GDM1 (cell line): ENCODE data around the gene ATP8B2.
"Not testable (repeated sequence)": the region's sequence is repeated elsewhere in the genome, so short reads cannot be mapped to it uniquely, and the experiment has no call there.

Experiments
- DNase-seq: peaks from one replicate; lab custom pipeline; 2025; lab: John Stamatoyannopoulos, UW

Gene ATP8B2

DNA sequence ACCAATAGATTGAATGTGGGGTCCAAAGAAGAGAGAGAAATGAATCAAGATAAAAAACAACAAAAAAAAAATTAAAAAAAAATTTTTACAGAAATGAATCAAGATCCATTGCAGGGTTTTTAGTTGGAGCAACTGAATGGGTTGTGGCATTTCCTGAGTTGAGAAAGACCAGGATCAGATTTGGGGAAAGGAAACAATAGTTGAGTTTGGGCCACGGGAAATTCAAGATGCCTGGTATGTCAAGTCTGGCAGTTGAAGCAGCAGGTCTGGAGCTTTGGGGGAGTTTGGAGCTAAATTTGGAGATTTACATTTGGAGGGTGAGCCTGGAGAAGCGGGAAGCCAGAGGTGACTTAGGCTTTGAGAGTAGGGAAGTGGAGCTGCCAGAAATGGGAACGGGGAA lies 22.6 kb downstream of the ATP8B2 start:
- no peak for DNase-seq

DNA sequence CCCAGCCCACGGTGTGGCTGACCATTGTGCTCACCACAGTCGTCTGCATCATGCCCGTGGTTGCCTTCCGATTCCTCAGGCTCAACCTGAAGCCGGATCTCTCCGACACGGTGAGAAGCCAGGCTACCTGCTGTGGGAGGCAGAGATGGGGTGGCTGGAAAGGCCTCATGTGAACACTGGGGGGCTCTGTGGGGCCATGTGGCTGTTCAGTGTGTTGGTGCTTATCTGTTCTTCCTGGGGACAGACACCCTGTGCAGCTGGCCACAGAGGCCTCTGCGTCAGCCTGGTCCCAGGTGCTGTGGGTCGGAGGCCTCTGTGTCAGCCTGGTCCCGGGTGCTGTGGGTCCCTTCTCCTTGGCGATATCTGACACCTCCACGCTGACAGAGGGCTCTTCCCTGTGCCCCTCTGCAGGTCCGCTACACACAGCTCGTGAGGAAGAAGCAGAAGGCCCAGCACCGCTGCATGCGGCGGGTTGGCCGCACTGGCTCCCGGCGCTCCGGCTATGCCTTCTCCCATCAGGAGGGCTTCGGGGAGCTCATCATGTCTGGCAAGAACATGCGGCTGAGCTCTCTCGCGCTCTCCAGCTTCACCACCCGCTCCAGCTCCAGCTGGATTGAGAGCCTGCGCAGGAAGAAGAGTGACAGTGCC lies 23.2 kb downstream of the ATP8B2 start:
- no peak for DNase-seq

DNA sequence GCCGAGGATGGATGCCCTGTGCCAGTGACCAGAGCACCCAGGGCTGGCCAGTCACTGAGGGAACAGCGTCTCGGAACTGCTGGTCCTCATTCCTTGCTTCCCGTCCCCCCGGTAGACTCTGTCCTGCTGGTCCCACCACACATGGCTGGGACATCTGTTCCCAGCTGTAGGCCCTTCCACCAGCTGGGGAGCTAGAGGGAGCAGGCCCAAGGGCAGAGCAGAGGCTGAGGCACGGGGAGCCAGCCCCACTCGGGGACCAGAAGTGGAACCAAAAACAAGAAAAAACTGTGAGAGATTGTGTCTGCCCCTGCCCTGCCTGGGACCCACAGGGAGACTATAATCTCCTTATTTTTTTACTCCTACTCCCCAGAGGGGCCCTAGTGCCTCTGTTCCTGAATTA lies 23.8 kb downstream of the ATP8B2 start:
- DNase-seq, result no peak

DNA sequence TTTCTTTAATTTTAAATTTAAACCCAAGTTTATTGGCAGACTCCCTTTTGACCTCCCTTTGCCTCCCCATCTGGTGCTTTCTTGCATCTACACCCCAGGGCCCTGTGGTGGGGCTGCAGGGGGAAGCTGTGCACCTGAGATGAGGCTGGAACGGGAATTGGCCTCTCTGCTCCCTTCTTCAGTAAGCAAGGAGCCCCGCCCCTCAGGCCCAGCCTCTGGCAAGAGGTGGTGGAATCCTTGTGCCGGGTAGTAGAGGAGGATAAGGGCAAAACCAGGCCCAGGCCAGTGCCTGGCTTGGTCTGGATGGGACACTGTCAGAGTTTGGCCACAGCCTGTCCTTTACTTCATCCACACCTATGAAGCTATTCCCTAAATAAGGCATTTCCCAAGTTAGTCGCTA lies 25.1 kb downstream of the ATP8B2 start:
- DNase-seq, result no peak

GRCh38 chr1:154351363-154352068 lies 26.2 kb downstream of the ATP8B2 start:
- DNase-seq, result no peak

DNA sequence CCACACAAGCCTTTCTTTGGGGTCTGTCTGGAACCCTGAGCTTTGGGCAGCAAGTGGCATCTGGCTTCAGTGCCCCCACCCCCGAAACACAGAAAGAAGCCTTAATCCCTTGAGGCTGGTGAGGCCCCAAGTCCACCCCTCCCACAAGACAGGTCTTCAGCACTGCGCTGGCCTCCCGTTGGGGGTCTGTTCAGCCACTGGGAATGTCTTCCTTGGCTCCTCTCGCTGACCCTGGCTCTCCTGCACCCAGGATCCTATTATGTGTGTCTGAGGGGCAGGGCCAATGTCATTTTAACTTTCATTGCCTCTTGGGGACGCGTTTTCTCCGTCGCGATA lies 26.9 kb downstream of the ATP8B2 start:
- no peak for DNase-seq

- peak; percentile 77 for DNase-seq
Measured at GRCh38 chr1:154352581-154353459, 27.5 kb downstream of the ATP8B2 start.

DNA sequence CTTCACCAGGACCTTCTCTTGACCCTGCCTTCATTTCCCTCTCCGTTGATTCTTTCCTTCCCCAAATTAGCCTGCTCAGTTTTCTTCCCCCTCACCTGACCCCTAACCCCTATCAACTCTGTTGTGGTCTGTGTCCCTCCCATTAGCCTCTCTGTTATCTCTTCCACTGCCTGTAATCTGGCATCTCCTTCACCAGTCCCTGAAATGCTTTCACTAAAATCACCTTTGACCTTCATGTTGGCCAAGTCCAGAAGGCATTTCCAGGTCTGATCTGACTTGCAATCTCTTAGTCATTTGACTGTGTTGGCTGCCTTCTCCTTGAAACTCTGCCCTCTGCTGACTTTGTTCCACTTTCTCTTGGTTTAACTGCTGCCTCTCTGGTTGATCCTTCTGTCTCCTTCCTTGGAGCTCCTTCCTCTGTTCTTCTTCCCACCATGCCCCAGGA lies 28.2 kb downstream of the ATP8B2 start:
- peak; percentile 45 for DNase-seq

DNA sequence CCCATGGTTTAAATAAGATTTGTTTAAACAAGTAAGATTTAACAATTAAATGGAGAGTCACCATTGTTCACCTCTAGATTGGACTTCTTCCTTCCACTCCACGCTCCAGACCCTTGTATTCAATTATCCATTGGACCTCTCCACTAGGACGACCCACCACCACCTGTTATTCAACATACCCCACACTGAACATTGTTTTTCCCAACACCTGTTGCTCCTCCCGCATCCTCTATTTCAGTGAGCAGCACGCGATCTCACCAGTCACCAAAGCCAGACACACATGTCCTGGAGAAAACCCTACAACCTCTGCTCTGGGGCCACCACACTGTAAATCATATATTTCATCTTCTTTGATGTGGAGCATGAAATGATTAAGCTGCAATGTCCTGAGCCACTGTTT lies 28.6 kb downstream of the ATP8B2 start:
- no peak for DNase-seq

- DNase-seq, result no peak
Measured at GRCh38 chr1:154358519-154358918, 33.2 kb downstream of the ATP8B2 start.

DNA sequence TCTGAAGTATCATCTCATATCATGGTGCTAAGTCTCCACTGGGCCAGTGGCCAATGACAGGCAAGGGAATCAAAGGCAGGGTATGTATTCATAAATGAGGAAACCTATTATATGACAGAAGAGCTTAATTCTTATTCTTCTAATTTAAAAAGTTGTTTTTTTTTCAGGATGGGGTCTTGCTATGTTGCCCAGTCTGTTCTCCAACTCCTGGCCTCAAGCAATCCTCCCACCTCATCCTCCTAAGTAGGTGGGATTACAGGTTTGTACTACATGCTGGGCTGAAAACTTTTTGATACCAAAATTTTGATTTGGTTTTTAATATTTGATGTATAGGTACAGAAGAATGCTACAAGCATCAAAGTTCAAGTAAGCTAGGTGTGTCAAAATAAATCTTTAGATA lies 35.0 kb downstream of the ATP8B2 start:
- DNase-seq, result no peak

- DNase-seq, result not testable (repeated sequence)
Measured at GRCh38 chr1:154360881-154361280, 35.6 kb downstream of the ATP8B2 start.

DNA sequence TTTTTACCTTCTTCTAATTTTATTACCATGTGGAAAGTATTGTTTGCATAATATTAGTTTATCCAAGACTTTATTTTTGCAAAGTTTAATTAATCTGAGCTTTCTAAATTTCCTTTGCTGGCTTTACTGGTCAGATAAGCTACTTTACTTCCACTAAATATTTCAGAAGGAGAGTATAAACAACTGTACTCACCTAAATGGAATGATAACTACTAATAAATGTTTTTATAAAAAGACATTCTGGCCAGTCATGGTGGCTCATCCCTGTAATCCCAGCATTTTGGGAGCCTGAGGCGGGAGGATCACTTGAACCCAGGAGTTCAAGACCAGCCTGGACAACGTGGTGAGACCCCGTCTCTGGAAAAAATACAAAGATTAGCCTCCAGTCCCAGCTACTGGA lies 36.0 kb downstream of the ATP8B2 start:
- no peak for DNase-seq

GRCh38 chr1:154371436-154371835 lies 46.1 kb downstream of the ATP8B2 start:
- DNase-seq, result no peak

DNA sequence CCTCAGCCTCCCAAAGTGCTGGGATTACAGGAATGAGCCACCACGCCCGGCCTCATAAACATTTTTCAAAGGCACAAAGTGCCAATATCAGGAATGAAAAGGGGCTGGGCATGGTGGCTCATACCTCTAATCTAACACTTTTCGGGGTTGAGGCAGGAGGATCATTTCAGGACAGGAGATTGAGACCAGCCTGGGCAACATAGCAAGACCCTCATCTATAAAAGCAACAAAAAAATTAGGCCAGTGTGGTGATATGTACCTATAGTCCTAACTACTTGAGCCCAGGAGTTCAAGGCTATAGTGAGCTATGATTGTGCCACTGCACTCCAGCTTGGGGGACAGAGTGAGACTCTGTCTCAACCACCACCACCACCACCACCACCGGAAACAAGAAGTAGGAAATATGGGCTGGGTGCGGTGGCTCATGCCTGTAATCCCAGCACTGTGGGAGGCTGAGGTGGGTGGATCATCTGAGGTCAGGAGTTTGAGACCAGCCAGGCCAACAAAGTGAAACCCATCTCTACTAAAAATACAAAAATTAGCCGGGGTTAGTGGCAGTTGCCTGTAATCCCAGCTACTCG lies 48.5 kb downstream of the ATP8B2 start:
- DNase-seq, result not testable (repeated sequence)

GRCh38 chr1:154379301-154379700 lies 54.0 kb downstream of the ATP8B2 start:
- no peak for DNase-seq

DNA sequence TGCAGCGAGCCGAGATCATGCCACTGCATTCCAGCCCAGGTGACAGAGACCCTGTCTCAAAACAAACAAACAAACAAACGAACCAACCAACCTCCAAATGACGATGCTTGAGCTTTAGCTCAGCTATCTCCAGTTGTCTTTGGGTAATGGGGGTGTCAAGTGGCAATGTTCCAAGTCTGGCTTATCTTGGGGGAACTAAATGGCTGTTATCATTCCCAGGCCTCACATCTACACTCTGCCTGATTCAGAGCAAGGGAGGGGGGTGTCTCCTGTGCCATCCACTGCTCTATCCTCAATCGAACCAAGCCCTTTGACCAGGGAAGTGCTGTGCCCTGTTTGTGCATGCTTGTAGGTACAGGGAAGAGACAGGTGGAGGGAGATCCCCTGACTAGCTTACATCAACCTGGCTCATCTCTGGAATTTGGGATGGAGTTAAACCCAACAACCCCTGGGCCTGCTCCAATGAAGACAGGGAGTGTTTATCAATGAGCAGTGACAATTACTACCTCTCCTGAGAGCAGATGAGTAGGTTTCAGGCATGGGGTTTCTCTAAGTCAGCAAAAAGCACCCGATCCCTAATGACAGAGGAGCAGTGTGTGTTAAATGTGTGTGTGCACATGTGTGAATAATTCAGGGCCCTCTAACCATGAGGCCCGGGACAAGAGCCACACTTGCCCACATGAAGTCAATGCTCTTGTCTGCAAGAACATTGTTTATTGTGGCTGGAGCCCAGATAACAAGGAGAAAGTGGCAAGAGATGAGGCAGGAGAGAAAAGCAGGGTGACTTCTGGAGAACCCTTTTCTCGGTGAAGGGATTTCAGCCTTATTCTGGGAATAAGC lies 59.5 kb downstream of the ATP8B2 start:
- no peak for DNase-seq

GRCh38 chr1:154386643-154387352 lies 61.5 kb downstream of the ATP8B2 start:
- no peak for DNase-seq

- no peak for DNase-seq
Measured at GRCh38 chr1:154391086-154391770, 65.9 kb downstream of the ATP8B2 start.

DNA sequence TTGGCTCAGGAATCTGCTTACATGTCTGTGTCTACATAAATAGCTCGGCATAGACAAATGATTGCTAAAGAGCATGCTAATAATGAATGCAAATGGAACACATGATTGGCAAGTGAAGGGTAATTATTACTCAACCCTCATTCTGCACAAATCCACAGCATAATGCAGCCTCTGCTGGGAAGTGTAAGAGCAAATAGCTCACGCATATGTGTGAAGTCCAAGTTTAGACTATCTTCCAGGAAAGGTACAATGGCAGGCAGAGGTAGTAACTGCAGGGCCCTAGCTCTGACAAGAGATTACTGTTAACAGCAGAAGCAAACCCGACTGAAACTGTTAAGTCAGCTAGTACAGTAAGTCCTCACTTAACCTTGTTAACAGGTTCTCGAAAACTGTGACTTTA lies 72.8 kb downstream of the ATP8B2 start:
- no peak for DNase-seq
